Hematopoietic multipotent progenitor cell (in vitro differentiated cells): ENCODE measurements around the gene AMY1B. TPM values are rescaled to one million over a fixed set of nuclear protein-coding genes. Genes with fewer than 3 reads are reported as not detected.
"Not testable (repeated sequence)": the region's sequence is repeated elsewhere in the genome, so short reads cannot be mapped to it uniquely, and the experiment has no call there.

Experiments
- DNase-seq, 3 donors: peaks; one replicate each; pipeline ENCODE4 v3.0.0-alpha.2; 2011 to 2015; ENCODE audit warnings: low read depth in 2 of 3, low spot score in 2 of 3
- total RNA-seq: library from RNA; depleted of rRNA; stranded (reverse); fragments of >200 nt; gene quantifications from one replicate; pipeline ENCODE4 v1.2.3, GENCODE V29; 2012

AMY1B gene
- total RNA-seq, result not detected

- DNase-seq, result not testable (repeated sequence)
Measured at GRCh38 chr1:103696110-103696509, at the start of gene AMY1B. AMY1B (minus strand) TSS chr1:103696210; CDS start chr1:103695639, 571 bp downstream.

GRCh38 chr1:103745040-103745439 lies 49.0 kb upstream of the AMY1B start:
- not testable (repeated sequence) for DNase-seq

- DNase-seq, result not testable (repeated sequence)
Measured at GRCh38 chr1:103744449-103744848, 48.4 kb upstream of the AMY1B start.

- not testable (repeated sequence) for DNase-seq
Measured at GRCh38 chr1:103738031-103738430, 42.0 kb upstream of the AMY1B start.

- not testable (repeated sequence) for DNase-seq
Measured at GRCh38 chr1:103735334-103735733, 39.3 kb upstream of the AMY1B start.

GRCh38 chr1:103721473-103721872 lies 25.5 kb upstream of the AMY1B start:
- not testable (repeated sequence) for DNase-seq

GRCh38 chr1:103717404-103717803 lies 21.4 kb upstream of the AMY1B start:
- DNase-seq, result not testable (repeated sequence)

- DNase-seq, result not testable (repeated sequence)
Measured at GRCh38 chr1:103710381-103710780, 14.4 kb upstream of the AMY1B start.

GRCh38 chr1:103707670-103708069 lies 11.7 kb upstream of the AMY1B start:
- DNase-seq, result not testable (repeated sequence)

- DNase-seq, result not testable (repeated sequence)
Measured at GRCh38 chr1:103701256-103701655, 5.2 kb upstream of the AMY1B start.

GRCh38 chr1:103700669-103701068 lies 4.7 kb upstream of the AMY1B start:
- not testable (repeated sequence) for DNase-seq

- DNase-seq, result not testable (repeated sequence)
Measured at GRCh38 chr1:103697430-103697829, 1.4 kb upstream of the AMY1B start.

- DNase-seq, result not testable (repeated sequence)
Measured at GRCh38 chr1:103676335-103676734, 19.7 kb downstream of the AMY1B start.

GRCh38 chr1:103655460-103655859 lies 40.5 kb downstream of the AMY1B start, which contains the start of gene AMY1A:
AMY1A (plus strand) TSS chr1:103655760; CDS start chr1:103656331, 571 bp downstream.
- not testable (repeated sequence) for DNase-seq

GRCh38 chr1:103654133-103654532 lies 41.9 kb downstream of the AMY1B start:
- DNase-seq, result not testable (repeated sequence)

- DNase-seq, result not testable (repeated sequence)
Measured at GRCh38 chr1:103650889-103651288, 45.1 kb downstream of the AMY1B start.

- not testable (repeated sequence) for DNase-seq
Measured at GRCh38 chr1:103650305-103650704, 45.7 kb downstream of the AMY1B start.

- DNase-seq, result not testable (repeated sequence)
Measured at GRCh38 chr1:103643908-103644307, 52.1 kb downstream of the AMY1B start.

GRCh38 chr1:103641194-103641593 lies 54.8 kb downstream of the AMY1B start:
- not testable (repeated sequence) for DNase-seq
